HCT116 (cell line): ENCODE measurements around the gene PRDX3. TPM values are rescaled to one million over a fixed set of nuclear protein-coding genes. Genes with fewer than 3 reads are reported as not detected.

Experiments used
- ATAC-seq: fragments of 200-7000 bp; cut with Tn5 transposase; 2 replicates; pipeline ENCODE4 v1.9.1; 2020; ENCODE audit warnings: mild to moderate bottlenecking, moderate library complexity
- BruUV-seq: library from RNA; stranded (reverse); fragments of 400-500 nt; replicated peaks from 2 replicates; lab custom pipeline; 2021; lab: Mats Ljungman, UMichigan
- CTCF ChIA-PET: fragments of 300-600 bp; sonication (Branson Sonifier 250); formaldehyde crosslinking; loops from one replicate; lab custom pipeline; 2021; ENCODE audit warnings: antibody characterized with exemption; lab: Charles Lee
- POLR2A ChIA-PET: fragments of 300-600, 350-600 bp; sonication (Branson Sonifier 250); formaldehyde crosslinking; loops from one replicate; lab custom pipeline; 2021; ENCODE audit warnings: antibody characterized with exemption; lab: Charles Lee
- RAD21 ChIA-PET, 2 experiments: fragments of 300-600 bp; sonication (Branson Sonifier 250); formaldehyde crosslinking; loops; one replicate each; lab custom pipeline; 2023; ENCODE audit warnings: low total read pairs in 2 of 2; ENCODE audit not compliant: uncharacterized antibody in 2 of 2, unreplicated experiment in 2 of 2, low non-redundant PET in 1 of 2; lab: Charles Lee
- DNase-seq: peaks from one replicate; pipeline ENCODE4 v3.0.0-alpha.2; 2010; ENCODE audit warnings: low read depth, low spot score
- H2AFZ ChIP-seq: fragments of 200-600 bp; shearing (Covaris generic), sonication (generic); 2 replicates; pipeline ENCODE4 v1.6.1; 2017; ENCODE audit warnings: low read depth, mixed run types, mixed read lengths, antibody characterized with exemption, low read length; ENCODE audit not compliant: poor library complexity, severe bottlenecking
- H3K27ac ChIP-seq: 2 replicates; pipeline ENCODE4 v1.5.1; 2012; ENCODE audit warnings: low read depth, low read length
- H3K27me3 ChIP-seq: fragments of 200-600 bp; sonication (generic); 2 replicates; pipeline ENCODE4 v1.6.1; 2016; ENCODE audit warnings: mixed run types, low read length, mixed read lengths; ENCODE audit not compliant: insufficient read depth
- H3K36me3 ChIP-seq, 2 experiments: fragments of 200-500 bp in 1 of 2; fragments of 200-600 bp in 1 of 2; sonication (Bioruptor generic) in 1 of 2; sonication (generic) in 1 of 2; 2 replicates each; pipeline versions ENCODE4 v1.5.1 to v1.6.1; 2014 to 2016; ENCODE audit warnings: low read length in 2 of 2, inconsistent platforms in 1 of 2, mixed read lengths in 1 of 2, mixed run types in 1 of 2; ENCODE audit not compliant: insufficient read depth in 2 of 2, control insufficient read depth in 1 of 2
- H3K4me1 ChIP-seq, 2 experiments: fragments of 200-600 bp in 1 of 2; sonication (generic) in 1 of 2; 2 replicates each; pipeline versions ENCODE4 v1.5.1 to v1.6.1; 2012 to 2017; ENCODE audit warnings: low read length in 2 of 2, inconsistent platforms in 1 of 2, mild to moderate bottlenecking in 1 of 2, mixed read lengths in 1 of 2, mixed run types in 1 of 2, moderate library complexity in 1 of 2; ENCODE audit not compliant: insufficient read depth in 2 of 2, control insufficient read depth in 1 of 2
- H3K4me2 ChIP-seq: fragments of 200-600 bp; sonication (generic); 2 replicates; pipeline ENCODE4 v1.6.1; 2017; ENCODE audit warnings: mixed run types, low read length, mixed read lengths
- H3K4me3 ChIP-seq, 2 experiments: fragments of 200-600 bp in 1 of 2; sonication (generic) in 1 of 2; replicated peaks in 1 of 2; 2 replicates each; pipeline ENCODE4 v1.5.1; 2011 to 2016; ENCODE audit warnings: low read length in 2 of 2, control low read depth in 1 of 2, low read depth in 1 of 2, mild to moderate bottlenecking in 1 of 2, mixed read lengths in 1 of 2, mixed run types in 1 of 2
- H3K79me2 ChIP-seq: fragments of 200-600 bp; sonication (generic); 2 replicates; pipeline ENCODE4 v1.6.1; 2017; ENCODE audit warnings: mild to moderate bottlenecking, mixed run types, low read length, moderate library complexity, mixed read lengths; ENCODE audit not compliant: insufficient read depth
- H3K9ac ChIP-seq: fragments of 200-600 bp; sonication (generic); 2 replicates; pipeline ENCODE4 v1.6.1; 2016; ENCODE audit warnings: low read length, mixed read lengths
- H3K9me2 ChIP-seq: fragments of 200-600 bp; sonication (generic), shearing (Covaris generic); 2 replicates; pipeline ENCODE4 v1.6.1; 2017; ENCODE audit warnings: mixed run types, mild to moderate bottlenecking, moderate library complexity; ENCODE audit not compliant: insufficient read depth
- H3K9me3 ChIP-seq, 2 experiments: fragments of 200-500 bp in 1 of 2; fragments of 200-600 bp in 1 of 2; sonication (Bioruptor generic) in 1 of 2; sonication (generic) in 1 of 2; 2 replicates each; pipeline ENCODE4 v1.6.1; 2014 to 2017; ENCODE audit warnings: low read length in 2 of 2, mixed read lengths in 2 of 2, inconsistent platforms in 1 of 2, low read depth in 1 of 2, mild to moderate bottlenecking in 1 of 2, mixed run types in 1 of 2, moderate library complexity in 1 of 2; ENCODE audit not compliant: control insufficient read depth in 1 of 2, insufficient read depth in 1 of 2
- H4K20me1 ChIP-seq: fragments of 200-600 bp; sonication (generic), shearing (Covaris generic); 2 replicates; pipeline ENCODE4 v1.6.1; 2017; ENCODE audit warnings: mixed run types, mild to moderate bottlenecking, moderate library complexity; ENCODE audit not compliant: insufficient read depth
- ELF1 ChIP-seq: IDR thresholded peaks from 2 replicates; pipeline ENCODE4 v1.6.1; 2012; ENCODE audit warnings: low read depth, borderline replicate concordance
- REST ChIP-seq: IDR thresholded peaks from 2 replicates; pipeline ENCODE4 v1.6.1; 2012; ENCODE audit warnings: low read depth
- SIN3A ChIP-seq: IDR thresholded peaks from 2 replicates; pipeline ENCODE4 v1.6.1; 2012; ENCODE audit warnings: low read depth
- SP1 ChIP-seq: IDR thresholded peaks from 2 replicates; pipeline ENCODE4 v1.6.1; 2012; ENCODE audit warnings: low read depth
- YY1 ChIP-seq: IDR thresholded peaks from 2 replicates; pipeline ENCODE4 v1.6.1; 2011; ENCODE audit warnings: low read length, low read depth, moderate library complexity, mild to moderate bottlenecking; ENCODE audit not compliant: insufficient replicate concordance; ENCODE audit errors: extremely low read depth
- intact Hi-C: fragments of 100-400 bp; cut with micrococcal nuclease; formaldehyde crosslinking; loops from 2 replicates; pipeline ENCODE4 v1.10.0; 2022
- total RNA-seq: library from RNA; stranded (reverse); gene quantifications from one replicate; pipeline ENCODE4 v1.2.1, GENCODE V29; 2021; ENCODE audit not compliant: unreplicated experiment
- TF ChIP-seq, protein P1 (sequence below): IDR thresholded peaks from 2 replicates; pipeline ENCODE4 v1.6.1; 2011; ENCODE audit warnings: mild to moderate bottlenecking, low read length, moderate library complexity; ENCODE audit not compliant: insufficient replicate concordance; ENCODE audit errors: extremely low read depth
- TF ChIP-seq, protein P2 (sequence below), 3 experiments: fragments of 200-600 bp in 1 of 3; sonication (generic) in 1 of 3; IDR thresholded peaks in 2 of 3; conservative IDR thresholded peaks in 1 of 3; 2 replicates each; pipeline ENCODE4 v1.5.1; 2012 to 2017; ENCODE audit warnings: low read depth in 2 of 3, low read length in 2 of 3, antibody characterized with exemption in 1 of 3, borderline replicate concordance in 1 of 3, control low read depth in 1 of 3, mild to moderate bottlenecking in 1 of 3, mixed read lengths in 1 of 3, mixed run types in 1 of 3, moderate library complexity in 1 of 3; ENCODE audit not compliant: insufficient read depth in 1 of 3
- TF ChIP-seq, protein P3 (sequence below): IDR thresholded peaks from 2 replicates; pipeline ENCODE4 v1.6.1; 2012

PRDX3 gene
- total RNA-seq, 1 experiment from 2014 or later = 281 TPM

GRCh38 chr10:119166118-119166500 lies 12.5 kb downstream of the PRDX3 start:
- Histone ChIP-seq H3K9me2 (no peaks in the 10 kb centered on the region), H4K20me1 (no peaks in the 10 kb centered on the region), H3K27ac (peak overlapping the region; percentile 81), H3K4me1 (peaks cover 10 to 24% of the 10 kb centered on the region in 2 experiments), H3K4me2 (peak overlapping the region; percentile 94), H2AFZ (no peak overlapping the region), H3K36me3 (peaks cover 29 to 60% of the 10 kb centered on the region in 2 experiments; a peak in 3 of 4 replicates), H3K9ac (peak overlapping the region; percentile 95), H3K4me3 (peak overlapping the region; percentile 84 to 88), H3K9me3 (no peaks in the 10 kb centered on the region), H3K79me2 (peaks cover 27% of the 10 kb centered on the region), H3K27me3 (no peaks in the 10 kb centered on the region)
- CTCF ChIA-PET = no interaction called here
- RAD21 ChIA-PET = no interaction called here
- POLR2A ChIA-PET = no interaction called here
- DNase-seq = no peak
- TF ChIP-seq, protein P1, sequence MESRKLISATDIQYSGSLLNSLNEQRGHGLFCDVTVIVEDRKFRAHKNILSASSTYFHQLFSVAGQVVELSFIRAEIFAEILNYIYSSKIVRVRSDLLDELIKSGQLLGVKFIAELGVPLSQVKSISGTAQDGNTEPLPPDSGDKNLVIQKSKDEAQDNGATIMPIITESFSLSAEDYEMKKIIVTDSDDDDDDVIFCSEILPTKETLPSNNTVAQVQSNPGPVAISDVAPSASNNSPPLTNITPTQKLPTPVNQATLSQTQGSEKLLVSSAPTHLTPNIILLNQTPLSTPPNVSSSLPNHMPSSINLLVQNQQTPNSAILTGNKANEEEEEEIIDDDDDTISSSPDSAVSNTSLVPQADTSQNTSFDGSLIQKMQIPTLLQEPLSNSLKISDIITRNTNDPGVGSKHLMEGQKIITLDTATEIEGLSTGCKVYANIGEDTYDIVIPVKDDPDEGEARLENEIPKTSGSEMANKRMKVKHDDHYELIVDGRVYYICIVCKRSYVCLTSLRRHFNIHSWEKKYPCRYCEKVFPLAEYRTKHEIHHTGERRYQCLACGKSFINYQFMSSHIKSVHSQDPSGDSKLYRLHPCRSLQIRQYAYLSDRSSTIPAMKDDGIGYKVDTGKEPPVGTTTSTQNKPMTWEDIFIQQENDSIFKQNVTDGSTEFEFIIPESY = no peak
- TF ChIP-seq SIN3A (no peak), REST (no peak), ELF1 (no peak), YY1 (no peak), SP1 (no peak)
- TF ChIP-seq, protein P2, sequence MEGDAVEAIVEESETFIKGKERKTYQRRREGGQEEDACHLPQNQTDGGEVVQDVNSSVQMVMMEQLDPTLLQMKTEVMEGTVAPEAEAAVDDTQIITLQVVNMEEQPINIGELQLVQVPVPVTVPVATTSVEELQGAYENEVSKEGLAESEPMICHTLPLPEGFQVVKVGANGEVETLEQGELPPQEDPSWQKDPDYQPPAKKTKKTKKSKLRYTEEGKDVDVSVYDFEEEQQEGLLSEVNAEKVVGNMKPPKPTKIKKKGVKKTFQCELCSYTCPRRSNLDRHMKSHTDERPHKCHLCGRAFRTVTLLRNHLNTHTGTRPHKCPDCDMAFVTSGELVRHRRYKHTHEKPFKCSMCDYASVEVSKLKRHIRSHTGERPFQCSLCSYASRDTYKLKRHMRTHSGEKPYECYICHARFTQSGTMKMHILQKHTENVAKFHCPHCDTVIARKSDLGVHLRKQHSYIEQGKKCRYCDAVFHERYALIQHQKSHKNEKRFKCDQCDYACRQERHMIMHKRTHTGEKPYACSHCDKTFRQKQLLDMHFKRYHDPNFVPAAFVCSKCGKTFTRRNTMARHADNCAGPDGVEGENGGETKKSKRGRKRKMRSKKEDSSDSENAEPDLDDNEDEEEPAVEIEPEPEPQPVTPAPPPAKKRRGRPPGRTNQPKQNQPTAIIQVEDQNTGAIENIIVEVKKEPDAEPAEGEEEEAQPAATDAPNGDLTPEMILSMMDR (IDR thresholded peaks at IDR 0.05 in 2 of 3, conservative IDR thresholded peaks at IDR 0.05 in 1 of 3; ENCODE audit: borderline replicate concordance in 1 of 3, insufficient read depth in 1 of 3, low read depth in 2 of 3, low read length in 2 of 3) = no peak
- TF ChIP-seq, protein P3, sequence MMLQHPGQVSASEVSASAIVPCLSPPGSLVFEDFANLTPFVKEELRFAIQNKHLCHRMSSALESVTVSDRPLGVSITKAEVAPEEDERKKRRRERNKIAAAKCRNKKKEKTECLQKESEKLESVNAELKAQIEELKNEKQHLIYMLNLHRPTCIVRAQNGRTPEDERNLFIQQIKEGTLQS = no peak
- intact Hi-C loops = no loop called here
- BruUV-seq = no TSS peak
- ATAC-seq = peak; percentile 12
